GM20431 (cell line): ENCODE data around the gene CCDC201.

Experiments
- in situ Hi-C: fragments of 300-500 bp; cut with MseI, MboI; formaldehyde crosslinking; loops from one replicate; pipeline ENCODE4 v1.15.0; 2020; ENCODE audit warnings: low sequenced_read_pairs; ENCODE audit not compliant: unreplicated experiment

The CCDC201 gene

DNA sequence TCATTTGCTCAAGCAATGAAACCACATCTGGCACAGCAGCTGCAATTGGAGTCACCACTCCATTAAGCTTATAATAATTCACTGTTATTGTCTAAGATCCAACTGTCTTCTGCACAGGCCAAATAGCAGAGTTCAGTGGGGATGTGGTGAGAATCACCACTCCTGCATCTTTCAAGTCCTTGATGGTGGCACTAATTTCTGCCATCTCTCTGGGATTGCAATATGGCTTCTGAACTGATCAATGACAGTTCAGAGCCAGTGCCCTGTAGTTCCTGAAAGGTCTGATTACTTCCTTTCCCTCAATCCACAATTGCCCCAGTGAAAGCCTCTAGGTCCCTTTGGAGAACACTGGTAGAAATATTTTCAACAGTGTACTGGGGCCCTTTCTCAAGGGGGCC lies 21.8 kb upstream of the CCDC201 start:
- in situ Hi-C loops = no loop called here

DNA sequence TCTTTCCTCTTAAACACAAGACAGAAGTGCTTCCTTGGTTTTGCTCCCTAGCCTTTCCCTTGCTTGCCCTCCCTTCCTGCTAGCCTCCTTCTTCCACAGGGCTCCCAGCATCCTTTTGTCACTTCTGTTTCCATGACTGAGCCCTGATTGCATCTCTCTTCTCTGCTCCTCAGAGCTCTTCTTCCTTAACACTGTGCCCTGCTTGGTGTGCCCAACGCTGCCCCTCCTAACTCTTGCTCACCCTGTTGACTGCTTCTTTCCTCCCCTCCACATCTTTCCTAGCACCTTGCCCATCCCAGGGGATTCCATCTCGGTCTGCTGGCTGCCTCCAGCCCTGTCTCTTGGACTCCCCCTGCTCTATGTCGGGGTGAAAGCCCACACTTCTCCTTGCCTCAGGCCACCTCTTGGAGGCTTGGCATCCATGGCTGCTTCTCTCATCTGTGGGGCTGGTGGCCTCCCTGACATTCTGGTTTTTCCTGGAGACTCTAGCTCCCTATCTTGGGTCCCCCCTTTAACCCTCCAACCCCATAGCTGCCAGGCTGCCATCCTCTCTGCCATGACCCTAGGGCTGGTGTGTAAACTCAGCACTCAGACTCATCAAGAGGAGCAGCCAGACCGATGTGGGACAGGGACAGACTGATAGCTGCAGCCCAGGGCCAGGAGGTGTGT lies 21.2 kb upstream of the CCDC201 start:
- in situ Hi-C loops = no loop called here

DNA sequence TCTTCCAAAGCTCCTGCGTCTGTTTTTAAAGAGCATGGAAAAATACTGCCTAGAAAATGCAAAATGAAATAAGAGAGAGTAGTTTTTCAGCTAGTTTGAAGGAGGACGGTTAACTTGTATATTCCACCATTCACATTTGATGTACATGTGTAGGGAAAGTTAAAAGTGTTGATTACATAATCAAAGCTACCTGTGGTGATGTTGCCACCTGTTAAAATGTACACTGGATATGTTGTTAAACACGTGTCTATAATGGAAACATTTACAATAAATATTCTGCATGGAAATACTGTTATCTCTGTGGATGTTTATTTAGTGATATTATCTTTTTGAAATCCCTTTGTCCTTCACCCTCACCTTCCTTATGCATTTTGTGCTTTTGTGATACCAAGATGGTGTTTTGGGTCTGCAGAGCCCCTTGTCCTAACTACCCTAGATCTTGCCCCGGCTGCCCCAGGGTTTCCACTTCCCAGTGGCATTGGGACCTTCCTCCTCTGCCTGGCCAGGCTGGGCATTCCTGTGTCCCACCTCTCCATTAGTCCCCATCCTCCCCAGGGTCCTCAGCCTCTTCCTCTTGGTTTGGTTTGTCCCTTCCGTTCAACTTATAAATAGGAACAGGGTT lies 20.6 kb upstream of the CCDC201 start:
- in situ Hi-C loops = no loop called here

DNA sequence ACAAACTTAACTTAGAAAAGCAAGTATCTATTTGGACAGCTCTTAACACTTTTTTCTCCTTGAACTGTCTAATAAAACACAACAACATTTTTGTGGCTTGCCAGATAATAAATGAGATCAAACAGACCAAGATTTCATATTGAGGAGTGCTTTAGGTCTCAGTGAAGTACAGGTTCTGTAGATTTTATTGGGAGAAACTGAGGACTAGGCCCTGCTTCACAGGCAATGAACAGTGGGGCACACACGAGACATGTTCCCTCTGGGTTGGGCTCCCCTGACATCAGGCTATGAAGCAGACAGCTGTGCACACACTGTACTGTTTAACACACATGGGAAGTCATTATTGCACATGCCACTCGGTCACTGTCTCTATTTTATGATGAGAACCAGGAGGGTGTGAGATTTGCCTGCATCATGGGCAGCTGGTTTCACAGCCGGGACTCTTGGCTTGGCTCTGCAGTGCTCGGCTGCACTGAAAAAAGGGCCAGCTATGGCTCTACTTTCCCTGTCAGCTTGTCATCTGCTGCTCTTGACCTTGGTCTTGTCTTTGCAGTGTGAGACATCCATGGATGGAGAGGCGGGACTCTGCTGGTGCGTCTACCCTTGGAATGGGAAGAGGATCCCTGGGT lies 19.6 kb upstream of the CCDC201 start:
- in situ Hi-C loops = no loop called here

DNA sequence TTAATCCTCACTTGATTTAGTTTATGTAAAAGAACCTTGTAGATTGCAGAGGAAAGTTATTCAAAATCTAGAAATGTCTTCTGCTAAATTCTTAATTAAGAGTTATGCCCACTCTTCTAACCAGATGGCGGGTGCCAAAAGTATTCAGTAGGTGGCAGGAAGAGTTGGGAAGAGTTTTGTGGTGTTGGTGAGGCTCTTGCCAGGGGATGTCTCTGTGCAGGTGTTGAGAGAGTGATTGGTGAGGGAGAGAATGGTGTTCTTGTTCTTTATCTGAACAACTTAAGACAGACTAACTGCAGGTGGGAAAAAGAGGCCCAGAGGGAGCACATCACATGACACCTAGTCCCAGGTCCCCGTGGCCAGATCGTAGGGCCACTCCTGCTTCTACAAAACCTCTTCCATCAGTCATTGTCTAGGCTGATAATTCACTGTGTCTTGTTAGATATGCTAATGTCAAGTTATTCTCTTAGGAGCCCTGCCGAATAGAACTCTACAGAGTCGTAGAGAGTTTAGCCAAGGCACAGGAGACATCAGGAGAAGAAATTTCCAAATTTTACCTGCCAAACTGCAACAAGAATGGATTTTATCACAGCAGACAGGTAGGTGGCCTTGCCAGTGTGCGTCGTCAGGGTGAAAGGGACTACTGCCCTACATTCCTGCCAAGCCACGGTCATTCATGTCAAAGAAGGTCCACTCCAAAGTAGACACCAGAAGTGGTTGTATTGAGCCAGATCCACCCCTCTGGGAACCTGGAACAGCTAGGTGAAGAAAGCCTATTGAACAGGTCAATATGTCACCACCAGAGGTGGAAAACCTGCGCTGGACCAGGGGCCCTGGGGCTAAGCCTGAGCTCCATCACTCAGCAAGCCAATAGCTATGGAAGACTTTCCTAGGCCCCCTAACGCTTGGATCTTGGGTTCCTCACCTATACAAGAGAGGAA lies 18.9 kb upstream of the CCDC201 start:
- in situ Hi-C loops = no loop called here

DNA sequence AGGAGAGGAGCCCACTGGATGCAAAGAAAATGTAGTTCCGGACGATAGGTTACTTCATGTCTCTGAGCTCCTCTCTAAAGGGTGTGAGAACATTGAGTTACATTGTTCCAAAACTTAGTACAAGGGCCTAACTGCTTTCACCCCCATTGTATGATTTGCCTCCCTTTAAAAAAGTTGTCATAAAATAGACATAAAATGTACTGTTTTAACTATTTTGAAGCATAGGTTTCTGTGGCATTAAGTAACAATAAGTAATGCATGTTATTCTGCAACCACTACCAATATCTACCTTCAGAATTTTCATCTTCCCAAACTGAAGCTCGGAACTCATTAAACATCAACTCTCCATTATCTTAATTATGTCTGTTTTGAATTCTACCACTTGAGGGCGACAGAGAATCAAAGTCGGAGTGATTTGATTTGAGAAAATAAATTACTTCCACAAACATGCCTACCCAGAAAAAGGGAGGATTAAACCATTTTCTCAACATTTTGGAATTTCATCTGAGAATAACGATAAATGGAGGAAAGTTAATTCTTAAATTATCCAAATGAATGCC lies 18.1 kb upstream of the CCDC201 start:
- in situ Hi-C loops = no loop called here

DNA sequence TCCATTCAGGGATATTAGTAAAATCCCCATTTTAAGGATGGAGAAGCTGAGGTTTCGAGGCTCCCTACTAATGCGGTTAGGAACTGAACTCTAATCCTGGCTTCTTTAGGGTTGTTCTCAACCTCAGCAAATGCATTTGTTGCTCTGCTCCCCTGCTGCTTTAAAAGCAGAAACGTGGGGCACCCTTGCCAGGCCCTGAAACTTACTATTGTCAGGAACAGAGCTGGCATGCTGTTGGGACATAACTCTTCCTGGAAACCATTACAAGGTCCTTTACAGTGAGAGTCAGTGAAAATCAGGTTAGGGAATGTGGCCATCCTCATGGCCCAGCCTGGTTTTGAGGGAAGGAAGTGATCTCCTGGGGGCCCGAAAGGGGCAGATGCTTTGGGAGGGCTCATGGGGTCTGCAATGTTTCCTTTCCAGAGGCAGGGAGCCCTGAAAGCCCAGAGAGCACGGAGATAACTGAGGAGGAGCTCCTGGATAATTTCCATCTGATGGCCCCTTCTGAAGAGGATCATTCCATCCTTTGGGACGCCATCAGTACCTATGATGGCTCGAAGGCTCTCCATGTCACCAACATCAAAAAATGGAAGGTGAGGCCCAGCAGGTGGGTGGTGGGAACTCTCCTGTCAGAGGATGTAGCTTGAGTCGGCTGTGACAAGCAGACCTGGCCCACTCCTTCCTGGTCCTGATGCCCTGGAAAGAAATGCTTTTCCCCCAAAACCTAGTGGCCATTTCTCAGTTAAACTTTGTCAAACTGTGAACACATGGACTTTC lies 17.4 kb upstream of the CCDC201 start:
- in situ Hi-C loops = no loop called here

DNA sequence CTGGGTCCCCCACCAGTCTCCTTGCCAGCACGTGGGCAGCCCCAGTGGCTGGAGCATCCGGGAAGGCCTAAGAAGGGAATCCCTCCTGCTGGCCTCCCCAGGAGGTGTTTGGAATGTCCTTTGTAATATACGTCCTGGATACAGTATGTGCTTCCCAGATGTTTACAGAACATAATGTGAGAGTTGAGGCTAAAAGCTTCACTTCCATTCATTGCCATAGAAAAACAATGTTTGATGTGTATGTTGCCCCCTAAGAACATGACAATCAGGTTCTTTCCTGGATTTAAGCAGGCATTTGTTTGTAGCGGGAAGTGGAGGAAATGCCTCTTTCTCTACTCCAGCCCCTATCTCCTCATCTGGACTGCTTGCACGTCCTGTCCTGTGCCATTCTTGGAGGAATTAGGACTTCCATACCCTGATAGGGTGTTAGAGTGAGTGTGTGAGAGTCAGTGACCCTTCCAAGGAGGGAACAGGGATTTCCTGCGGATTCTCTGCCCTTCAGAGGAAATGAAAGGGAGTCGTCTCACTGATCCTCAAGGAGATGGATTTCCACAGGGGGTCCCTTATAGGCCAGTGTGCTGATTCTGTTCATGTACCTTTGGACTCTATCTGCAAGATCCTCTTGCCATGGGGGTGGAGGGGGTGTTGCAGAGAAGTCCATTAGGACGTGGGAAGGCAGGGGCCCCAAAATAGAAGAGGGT lies 16.6 kb upstream of the CCDC201 start:
- in situ Hi-C loops = no loop called here

DNA sequence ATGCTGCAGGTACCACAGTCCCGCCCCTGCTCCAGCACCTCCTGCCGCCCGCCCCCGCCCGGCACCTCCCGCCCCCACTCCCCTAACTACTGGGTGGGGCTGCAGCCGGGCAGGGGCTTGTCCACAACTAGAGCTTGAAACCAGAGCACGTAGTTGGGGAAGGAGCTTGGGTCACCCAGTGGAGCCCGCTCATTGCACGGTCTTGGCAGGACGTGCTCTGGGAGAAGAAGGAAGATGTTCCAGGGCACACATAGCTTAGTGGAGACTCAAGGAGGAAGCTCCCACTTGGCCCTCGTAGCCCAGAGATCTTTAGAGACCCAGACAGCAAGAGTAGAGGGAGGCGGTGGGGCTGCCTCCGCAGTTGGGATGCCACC lies 16.1 kb upstream of the CCDC201 start:
- in situ Hi-C loops = no loop called here

DNA sequence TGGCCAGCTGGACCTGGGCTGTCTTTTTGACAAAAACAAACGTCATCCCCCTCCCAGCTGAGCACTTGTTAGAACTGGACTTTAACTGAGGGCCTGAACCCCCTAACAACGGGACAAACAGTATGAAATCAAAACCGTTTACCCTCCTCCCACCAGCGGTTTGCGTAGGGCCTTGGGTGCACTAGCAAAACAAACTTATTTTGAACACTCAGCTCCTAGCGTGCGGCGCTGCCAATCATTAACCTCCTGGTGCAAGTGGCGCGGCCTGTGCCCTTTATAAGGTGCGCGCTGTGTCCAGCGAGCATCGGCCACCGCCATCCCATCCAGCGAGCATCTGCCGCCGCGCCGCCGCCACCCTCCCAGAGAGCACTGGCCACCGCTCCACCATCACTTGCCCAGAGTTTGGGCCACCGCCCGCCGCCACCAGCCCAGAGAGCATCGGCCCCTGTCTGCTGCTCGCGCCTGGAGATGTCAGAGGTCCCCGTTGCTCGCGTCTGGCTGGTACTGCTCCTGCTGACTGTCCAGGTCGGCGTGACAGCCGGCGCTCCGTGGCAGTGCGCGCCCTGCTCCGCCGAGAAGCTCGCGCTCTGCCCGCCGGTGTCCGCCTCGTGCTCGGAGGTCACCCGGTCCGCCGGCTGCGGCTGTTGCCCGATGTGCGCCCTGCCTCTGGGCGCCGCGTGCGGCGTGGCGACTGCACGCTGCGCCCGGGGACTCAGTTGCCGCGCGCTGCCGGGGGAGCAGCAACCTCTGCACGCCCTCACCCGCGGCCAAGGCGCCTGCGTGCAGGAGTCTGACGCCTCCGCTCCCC lies 15.5 kb upstream of the CCDC201 start, which contains the start of gene IGFBP1:
TSS of gene IGFBP1 (plus strand) at position 304 of the 808 bp plus-strand sequence. CDS start at position 469, 165 bp downstream.
- in situ Hi-C loops = no loop called here

DNA sequence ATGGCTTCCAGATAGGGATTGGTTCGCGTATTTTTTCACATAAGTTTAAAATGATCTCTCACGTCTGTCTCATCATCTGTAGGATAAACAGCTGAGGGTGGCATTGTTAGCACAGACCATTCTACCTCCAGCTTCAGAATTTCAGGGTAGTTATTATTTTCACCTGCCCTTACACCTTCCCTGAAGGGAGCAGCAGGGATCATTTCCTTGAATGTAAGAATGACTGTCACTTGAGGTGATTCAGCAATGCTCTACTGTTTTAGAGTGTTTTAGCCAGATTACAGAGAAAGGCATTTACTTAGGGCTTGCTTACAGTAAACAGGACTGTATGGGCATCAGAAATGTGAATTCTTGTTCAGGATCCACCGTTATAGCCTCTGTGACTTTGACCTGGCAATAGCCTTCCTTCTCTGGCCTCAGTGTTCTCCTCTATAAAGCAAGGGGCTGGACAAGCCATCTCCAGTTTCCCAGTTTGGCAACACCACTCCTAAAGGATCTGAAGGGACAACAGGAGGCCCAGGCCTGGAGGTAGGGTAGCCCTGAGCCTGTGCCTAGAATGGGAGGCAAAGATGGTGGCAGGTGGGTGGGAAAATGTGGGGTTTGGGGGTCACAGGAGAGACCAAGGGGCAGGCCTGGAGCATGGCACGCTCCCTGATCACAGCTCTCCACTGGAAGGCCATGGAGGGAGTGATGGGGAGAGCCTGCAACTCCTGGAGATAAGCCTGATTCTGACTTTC lies 14.2 kb upstream of the CCDC201 start:
- in situ Hi-C loops = no loop called here

DNA sequence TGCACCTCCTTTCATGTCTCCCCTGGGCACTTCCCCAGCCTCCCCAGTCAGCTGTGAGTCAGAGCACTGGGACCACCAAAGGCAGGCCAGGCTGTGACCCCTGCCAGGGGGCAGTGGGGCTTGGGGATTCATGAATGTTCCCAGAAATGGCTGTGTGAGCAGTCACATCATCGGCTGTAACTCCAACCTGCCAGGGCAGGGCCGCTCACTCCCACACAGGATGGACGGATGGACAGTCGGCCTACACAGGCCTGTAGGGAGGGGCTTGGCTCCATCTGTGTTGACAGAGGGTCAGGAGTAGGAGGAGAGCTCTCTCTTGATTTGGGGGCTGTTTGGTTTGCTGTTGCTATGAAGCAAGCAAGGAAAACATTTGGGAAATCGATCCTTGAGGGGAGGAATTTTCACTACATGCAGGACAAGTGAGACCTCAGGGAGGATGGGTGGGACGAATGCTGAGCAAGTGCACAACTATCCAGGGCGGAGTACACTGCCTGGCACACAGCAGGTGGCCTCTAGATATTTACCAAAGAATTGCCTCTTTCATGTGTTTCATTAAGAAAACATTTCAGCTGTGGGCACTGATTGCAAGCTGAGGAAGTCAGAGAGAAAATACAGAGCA lies 12.5 kb upstream of the CCDC201 start:
- in situ Hi-C loops = no loop called here

DNA sequence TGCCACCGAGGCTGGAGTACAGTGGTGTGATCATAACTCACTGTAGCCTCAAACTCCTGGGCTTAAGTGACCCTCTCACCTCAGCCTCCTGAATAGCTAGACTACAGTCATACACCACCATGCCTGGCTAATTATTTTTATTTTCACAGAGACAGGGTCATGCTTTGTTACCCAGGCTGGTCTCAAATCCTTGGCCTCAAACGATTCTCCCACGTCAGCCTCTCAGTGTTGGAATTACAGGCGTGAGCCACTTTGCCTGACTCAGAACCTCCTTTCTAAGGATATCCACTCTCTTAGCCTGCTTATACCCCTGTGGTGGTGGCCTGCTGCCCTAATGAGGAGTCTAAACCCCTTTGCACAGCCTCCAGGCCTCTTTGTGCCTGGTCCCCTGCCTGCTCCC lies 11.3 kb upstream of the CCDC201 start:
- in situ Hi-C loops = no loop called here

DNA sequence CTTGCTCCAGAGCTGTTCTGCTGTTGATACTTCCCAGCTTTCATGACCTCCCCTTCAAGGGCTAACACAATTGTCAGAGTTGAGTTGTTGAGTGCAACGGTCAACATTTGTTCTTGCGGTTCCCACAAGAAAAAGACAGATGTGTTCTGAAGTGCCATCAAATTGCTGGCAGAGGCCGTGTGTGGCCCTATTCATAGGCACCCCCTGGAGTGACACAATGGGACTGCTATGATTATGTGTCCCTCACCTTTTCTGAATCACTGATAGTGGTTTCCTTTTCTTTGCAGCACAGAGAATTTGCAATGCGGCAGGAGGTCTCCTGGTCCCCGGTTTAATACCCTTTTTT lies 9.6 kb upstream of the CCDC201 start:
- in situ Hi-C loops = no loop called here

DNA sequence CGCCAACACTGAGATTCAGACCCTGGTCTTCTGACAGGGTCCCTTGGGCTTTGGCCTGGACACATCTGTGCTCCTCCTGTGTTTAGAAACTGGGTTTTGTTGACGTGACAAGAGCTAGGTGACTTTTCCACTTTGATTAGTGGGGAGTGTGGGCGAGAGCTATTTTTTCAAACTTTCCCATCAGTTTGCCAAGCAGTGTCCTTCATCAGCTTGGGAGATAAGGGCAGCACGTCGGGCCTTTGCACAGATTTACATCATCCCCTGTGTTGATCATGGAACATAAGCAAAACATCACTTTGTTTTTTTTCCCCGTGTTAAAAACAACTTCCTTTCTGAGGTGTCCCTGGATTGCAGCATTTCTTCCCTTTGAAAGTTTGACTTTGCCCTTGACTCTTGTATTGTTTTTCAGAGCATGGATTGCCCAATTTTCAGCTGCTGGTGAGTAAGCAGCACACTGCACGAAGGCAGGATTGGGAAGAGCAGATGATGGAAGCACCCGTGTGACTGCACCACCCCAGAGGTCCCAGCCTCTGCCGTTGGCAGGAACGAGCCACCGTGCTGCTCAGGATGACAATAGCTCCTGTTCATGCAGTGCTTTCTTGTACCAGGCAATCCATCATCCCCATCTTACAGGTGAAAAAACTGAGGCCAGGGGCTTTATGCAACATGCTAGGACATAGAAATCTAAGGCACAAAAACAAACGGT lies 9.0 kb upstream of the CCDC201 start:
- in situ Hi-C loops = no loop called here

DNA sequence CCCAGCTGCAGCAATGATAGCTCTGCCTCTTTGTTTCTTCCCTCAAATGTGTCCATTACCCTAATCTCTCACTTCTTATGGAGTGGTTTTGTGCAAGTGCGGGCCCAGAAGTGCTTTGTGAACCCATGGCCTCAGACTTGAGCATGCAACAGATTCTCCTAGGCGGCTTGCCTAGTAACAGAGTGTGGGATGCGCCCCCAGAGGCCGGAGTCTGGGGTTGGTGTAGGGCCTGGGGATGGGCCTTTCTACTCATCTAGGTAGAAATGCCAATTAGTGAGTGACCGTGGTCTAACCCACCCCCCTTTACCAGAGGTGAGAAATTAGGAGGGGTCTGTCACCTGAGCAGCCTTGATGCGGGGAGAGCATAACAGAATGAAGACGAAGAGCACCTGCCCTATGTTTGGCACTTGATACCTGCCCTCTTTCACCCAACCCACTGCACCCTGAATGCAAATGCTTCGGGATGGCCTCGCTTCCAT lies 8.4 kb upstream of the CCDC201 start:
- in situ Hi-C loops = no loop called here
